ENCODE data around the gene CDK13.

The CDK13 gene

DNA sequence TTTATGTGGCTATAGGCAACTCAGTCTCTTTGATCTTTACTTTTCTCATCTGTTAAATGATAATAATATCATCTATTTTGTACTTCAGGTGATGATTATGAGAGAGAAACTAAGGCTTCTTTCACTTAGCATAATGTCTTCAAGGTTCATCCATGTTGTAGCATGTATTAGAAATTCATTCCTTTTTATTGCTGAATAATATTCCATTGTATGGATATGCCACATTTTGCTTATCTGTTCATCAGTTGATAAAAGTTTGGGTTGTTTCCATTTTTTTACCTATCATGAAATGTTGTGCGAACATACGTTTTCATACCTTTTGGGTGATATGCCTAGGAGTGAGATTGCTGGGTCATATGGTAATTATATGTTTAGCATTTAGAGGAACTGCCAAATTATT, 7.2 kb upstream of the CDK13 start:
- no peak for DNase-seq
- no peak overlapping the region for H3K4me3 Mint-ChIP-seq
- H3K9me3 Mint-ChIP-seq: peaks cover 23% of the 10 kb centered on the region
- H3K27ac Mint-ChIP-seq: no peak overlapping the region
- TF ChIP-seq, protein P1, sequence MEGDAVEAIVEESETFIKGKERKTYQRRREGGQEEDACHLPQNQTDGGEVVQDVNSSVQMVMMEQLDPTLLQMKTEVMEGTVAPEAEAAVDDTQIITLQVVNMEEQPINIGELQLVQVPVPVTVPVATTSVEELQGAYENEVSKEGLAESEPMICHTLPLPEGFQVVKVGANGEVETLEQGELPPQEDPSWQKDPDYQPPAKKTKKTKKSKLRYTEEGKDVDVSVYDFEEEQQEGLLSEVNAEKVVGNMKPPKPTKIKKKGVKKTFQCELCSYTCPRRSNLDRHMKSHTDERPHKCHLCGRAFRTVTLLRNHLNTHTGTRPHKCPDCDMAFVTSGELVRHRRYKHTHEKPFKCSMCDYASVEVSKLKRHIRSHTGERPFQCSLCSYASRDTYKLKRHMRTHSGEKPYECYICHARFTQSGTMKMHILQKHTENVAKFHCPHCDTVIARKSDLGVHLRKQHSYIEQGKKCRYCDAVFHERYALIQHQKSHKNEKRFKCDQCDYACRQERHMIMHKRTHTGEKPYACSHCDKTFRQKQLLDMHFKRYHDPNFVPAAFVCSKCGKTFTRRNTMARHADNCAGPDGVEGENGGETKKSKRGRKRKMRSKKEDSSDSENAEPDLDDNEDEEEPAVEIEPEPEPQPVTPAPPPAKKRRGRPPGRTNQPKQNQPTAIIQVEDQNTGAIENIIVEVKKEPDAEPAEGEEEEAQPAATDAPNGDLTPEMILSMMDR (IDR thresholded peaks at IDR 0.05): no peak
- H3K27me3 Mint-ChIP-seq (ENCODE audit: low read depth, poor library complexity): peaks cover 3% of the 10 kb centered on the region
- H3K4me1 Mint-ChIP-seq: peaks cover 6% of the 10 kb centered on the region
- no peaks in the 10 kb centered on the region for H3K36me3 Mint-ChIP-seq (ENCODE audit: low read depth)

DNA sequence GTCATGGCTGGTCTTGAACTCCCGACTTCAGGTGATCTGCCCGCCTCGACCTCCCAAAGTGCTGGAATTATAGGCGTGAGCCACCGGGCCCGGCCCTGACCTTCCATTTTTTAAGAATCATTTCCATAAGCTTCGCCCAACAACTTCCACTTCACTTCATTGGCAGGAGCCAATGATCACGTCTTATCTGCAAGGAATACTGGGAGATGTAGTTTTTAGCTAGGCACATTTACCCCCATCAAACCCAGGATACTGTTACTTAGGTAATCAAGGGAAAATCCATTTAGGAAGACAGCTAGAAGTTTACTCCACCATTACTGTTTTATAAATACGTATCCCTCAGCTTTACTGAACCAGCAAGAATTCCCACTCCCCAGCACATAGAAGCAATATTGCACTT, 3.4 kb upstream of the CDK13 start:
- Mint-ChIP-seq H3K27ac (no peak overlapping the region), H3K4me3 (no peak overlapping the region), H3K4me1 (peaks cover 19% of the 10 kb centered on the region), H3K27me3 (ENCODE audit: low read depth, poor library complexity) (peaks cover 6% of the 10 kb centered on the region), H3K36me3 (ENCODE audit: low read depth) (peaks cover 1% of the 10 kb centered on the region), H3K9me3 (peaks cover 23% of the 10 kb centered on the region)
- no peak for DNase-seq
- TF ChIP-seq, protein P1 (IDR thresholded peaks at IDR 0.05): no peak

DNA sequence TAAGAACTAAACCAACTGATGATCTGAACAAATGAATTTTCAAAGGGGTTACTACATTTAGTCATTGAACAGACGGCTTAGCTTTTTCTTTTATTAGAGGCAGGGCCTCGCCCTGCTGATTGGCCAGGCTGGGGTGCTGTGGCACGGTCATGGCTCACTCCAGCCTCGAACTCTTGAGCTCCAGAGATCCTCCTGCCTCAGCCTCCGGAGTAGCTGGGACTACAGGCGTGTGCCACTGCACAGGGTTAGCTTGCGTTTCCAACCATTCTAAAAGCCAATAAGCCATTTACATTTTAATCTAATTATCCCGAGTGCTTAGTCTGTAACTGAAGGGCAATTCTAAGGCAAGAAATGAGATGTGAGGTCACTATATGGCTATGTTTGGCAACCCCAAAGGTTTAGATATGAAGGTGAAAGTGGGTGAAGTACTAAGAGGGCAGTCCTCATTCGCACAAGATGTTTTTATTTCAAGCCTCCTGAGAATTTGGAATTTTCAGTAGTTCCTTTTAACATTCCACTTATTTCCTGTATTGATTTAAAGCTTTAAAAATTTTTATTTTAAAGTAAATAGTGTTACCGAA, 1.6 kb upstream of the CDK13 start:
- DNase-seq: peak; percentile 2
- H3K9me3 Mint-ChIP-seq: peaks cover 14% of the 10 kb centered on the region
- peaks cover 9% of the 10 kb centered on the region for H3K36me3 Mint-ChIP-seq (ENCODE audit: low read depth)

DNA sequence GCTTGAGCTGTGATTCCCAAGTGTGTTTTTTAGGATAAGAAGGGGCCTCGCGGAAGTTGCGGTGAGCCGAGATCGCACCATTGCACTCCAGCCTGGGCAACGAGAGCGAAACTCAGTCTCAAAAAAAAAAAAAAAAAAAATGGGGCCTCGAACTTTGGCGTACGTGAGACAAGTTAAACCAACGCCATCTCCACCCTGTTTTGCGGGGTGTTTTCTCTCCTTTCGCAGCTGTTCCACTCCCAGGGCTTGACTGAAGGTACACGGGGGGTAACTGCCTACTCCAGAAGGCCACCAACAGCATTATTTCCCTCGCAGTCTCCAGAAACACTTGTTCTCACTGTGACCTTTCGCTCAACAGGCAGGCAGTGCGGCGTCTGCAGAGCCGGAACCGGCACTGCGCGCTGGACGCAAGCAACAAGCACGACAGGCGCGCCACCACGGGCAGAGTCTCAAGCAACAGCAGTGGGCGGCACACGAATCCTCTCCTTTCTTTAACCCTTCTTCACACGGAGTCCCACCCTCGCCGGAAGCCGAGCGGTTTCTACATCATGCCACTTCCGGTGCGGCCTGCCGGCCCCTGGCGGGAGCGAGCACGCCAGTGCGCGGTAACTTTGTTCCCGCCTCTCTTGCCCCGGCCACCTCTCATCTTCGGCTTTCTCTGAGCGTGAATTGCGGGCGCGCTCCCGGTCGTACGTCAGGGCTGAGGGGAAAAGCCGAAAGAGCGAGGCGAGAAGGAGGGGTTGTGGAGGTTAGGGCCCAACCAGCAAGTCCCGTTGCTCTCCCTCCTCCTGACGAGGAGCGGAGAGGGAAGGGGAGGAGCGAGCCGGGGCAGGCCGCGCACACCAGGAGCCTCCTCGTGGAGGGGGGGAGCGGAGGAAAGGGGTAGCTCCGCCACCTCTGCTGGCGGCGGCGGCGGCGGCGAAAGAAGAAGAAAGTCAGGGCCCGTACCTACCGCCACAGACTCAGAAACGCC, 814 bp upstream of the CDK13 start:
- H3K27ac Mint-ChIP-seq: peak overlapping the region; percentile 100
- H3K4me3 Mint-ChIP-seq: peak overlapping the region; percentile 100
- peaks cover 12% of the 10 kb centered on the region for H3K9me3 Mint-ChIP-seq
- DNase-seq: peak; percentile 93
- TF ChIP-seq, protein P1 (IDR thresholded peaks at IDR 0.05): no peak
- peaks cover 14% of the 10 kb centered on the region for H3K36me3 Mint-ChIP-seq (ENCODE audit: low read depth)
- peaks cover 28% of the 10 kb centered on the region for H3K4me1 Mint-ChIP-seq
- peaks cover 6% of the 10 kb centered on the region for H3K27me3 Mint-ChIP-seq (ENCODE audit: low read depth, poor library complexity)

More for the DNA sequence above, 1.6 kb upstream of the CDK13 start:
- Mint-ChIP-seq H3K4me3 (peak overlapping the region; percentile 100), H3K4me1 (peaks cover 24% of the 10 kb centered on the region), H3K27ac (peak overlapping the region; percentile 100), H3K27me3 (ENCODE audit: low read depth, poor library complexity) (peaks cover 6% of the 10 kb centered on the region)
- TF ChIP-seq, protein P1 (IDR thresholded peaks at IDR 0.05): no peak

DNA sequence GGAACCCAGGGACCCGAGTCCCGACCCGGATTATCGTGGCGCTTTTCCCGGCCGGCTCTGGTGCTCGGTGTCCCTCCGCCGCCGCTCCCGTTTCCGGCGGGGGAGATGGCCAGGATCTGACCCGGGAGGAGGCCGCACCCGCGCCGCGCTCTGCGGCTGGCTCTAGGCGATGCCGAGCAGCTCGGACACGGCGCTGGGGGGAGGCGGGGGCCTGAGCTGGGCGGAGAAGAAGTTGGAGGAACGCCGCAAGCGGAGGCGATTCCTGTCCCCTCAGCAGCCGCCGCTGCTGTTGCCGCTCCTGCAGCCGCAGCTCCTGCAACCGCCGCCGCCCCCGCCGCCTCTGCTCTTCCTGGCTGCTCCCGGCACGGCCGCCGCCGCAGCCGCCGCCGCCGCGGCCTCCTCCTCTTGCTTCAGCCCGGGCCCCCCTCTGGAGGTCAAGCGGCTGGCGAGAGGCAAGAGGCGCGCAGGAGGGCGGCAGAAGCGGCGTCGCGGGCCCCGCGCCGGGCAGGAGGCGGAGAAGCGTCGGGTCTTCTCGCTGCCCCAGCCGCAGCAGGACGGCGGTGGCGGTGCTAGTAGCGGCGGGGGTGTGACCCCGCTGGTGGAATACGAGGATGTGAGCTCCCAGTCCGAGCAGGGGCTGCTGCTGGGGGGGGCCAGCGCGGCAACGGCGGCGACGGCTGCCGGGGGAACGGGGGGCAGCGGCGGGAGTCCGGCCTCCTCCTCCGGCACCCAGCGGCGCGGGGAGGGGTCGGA, 593 bp downstream of the CDK13 start:
- Mint-ChIP-seq H3K27me3 (ENCODE audit: low read depth, poor library complexity) (peaks cover 6% of the 10 kb centered on the region), H3K4me3 (peak overlapping the region; percentile 100), H3K27ac (peak overlapping the region; percentile 85), H3K4me1 (peaks cover 37% of the 10 kb centered on the region), H3K36me3 (ENCODE audit: low read depth) (peaks cover 28% of the 10 kb centered on the region), H3K9me3 (peaks cover 12% of the 10 kb centered on the region)
- DNase-seq: peak; percentile 61
- TF ChIP-seq, protein P1 (IDR thresholded peaks at IDR 0.05): no peak
